ENCODE measurements around the gene CHI3L2. TPM values are rescaled to one million over a fixed set of nuclear protein-coding genes. Genes with fewer than 3 reads are reported as not detected.

CHI3L2 gene, protein sequence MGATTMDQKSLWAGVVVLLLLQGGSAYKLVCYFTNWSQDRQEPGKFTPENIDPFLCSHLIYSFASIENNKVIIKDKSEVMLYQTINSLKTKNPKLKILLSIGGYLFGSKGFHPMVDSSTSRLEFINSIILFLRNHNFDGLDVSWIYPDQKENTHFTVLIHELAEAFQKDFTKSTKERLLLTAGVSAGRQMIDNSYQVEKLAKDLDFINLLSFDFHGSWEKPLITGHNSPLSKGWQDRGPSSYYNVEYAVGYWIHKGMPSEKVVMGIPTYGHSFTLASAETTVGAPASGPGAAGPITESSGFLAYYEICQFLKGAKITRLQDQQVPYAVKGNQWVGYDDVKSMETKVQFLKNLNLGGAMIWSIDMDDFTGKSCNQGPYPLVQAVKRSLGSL
- total RNA-seq (10 to 100 TPM in 6 of 7 donors, 1 to 10 TPM in 1; 6.0 to 58.3 (median 25.6) TPM), polyA plus RNA-seq (100 to 1,000 TPM in 1 of 3 donors, 10 to 100 TPM in 2; 40.1 to 159 (median 59.2) TPM)
- long read RNA-seq, donor 1, partial matches to known transcripts: 0 of 4 reads
- long read RNA-seq, donor 1, other reads (novel, unspliced or antisense): 0 of 4 reads
- long read RNA-seq, donor 2, partial matches to known transcripts: 0 of 2 reads
- long read RNA-seq, donor 2, other reads (novel, unspliced or antisense): 0 of 2 reads

DNA sequence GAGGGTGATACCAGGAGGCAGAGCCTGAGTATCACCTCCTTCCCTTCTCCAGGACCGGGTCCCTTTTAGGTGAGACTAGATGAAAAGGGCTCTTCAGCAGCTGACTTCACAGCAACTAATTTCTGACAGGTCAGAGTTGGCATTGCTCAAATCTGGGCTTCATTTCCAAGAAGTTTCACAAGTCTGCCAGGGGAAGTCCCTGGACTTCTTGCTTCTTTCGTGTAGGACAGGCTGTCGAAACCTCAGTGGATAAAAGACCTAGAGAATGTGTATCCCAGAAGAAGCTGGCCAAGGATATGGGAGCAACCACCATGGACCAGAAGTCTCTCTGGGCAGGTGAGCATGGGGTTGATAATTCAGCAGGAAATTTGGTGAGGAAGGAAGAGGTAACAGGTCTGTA, at the start of gene CHI3L2:
Gene CHI3L2 (plus strand): TSS at position 280 of the 400 bp plus-strand sequence. CDS start 17 bp downstream, at position 297.
- H3K27ac ChIP-seq: peak within 1 kb of the TSS in 6 of 8 donors; percentile 30 to 81 (median 66)
- no peaks in the 10 kb centered on the region for H3K36me3 ChIP-seq
- H3K4me3 ChIP-seq: no peak within 1 kb of the TSS
- no peak for DNase-seq
- no peaks in the 10 kb centered on the region for H3K9me3 ChIP-seq
- intact Hi-C loops (cut with DNase I; ENCODE audit: low total_unique reads): loop anchor here (5.0 to 10.0 kb wide), 2 partner anchors 107 to 170 kb away; no protein-coding TSS in a partner anchor
- TF ChIP-seq POLR2AphosphoS5 (IDR thresholded peaks at IDR 0.05): no peak
- TF ChIP-seq POLR2A (IDR thresholded peaks at IDR 0.05): no peak
- TF ChIP-seq, protein P1, sequence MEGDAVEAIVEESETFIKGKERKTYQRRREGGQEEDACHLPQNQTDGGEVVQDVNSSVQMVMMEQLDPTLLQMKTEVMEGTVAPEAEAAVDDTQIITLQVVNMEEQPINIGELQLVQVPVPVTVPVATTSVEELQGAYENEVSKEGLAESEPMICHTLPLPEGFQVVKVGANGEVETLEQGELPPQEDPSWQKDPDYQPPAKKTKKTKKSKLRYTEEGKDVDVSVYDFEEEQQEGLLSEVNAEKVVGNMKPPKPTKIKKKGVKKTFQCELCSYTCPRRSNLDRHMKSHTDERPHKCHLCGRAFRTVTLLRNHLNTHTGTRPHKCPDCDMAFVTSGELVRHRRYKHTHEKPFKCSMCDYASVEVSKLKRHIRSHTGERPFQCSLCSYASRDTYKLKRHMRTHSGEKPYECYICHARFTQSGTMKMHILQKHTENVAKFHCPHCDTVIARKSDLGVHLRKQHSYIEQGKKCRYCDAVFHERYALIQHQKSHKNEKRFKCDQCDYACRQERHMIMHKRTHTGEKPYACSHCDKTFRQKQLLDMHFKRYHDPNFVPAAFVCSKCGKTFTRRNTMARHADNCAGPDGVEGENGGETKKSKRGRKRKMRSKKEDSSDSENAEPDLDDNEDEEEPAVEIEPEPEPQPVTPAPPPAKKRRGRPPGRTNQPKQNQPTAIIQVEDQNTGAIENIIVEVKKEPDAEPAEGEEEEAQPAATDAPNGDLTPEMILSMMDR (IDR thresholded peaks at IDR 0.05 in 8 of 11, conservative IDR thresholded peaks at IDR 0.05 in 3 of 11): no peak
- WGBS, 5 donors: 51 to 67% (median 55%) methylated on average over 3 of the region's 3 CpGs
- peaks cover 15 to 96% (median 46%) of the 10 kb centered on the region in 6 donors for H3K4me1 ChIP-seq
- H3K27me3 ChIP-seq (replicated peaks in 1 of 7): no peaks in the 10 kb centered on the region

DNA sequence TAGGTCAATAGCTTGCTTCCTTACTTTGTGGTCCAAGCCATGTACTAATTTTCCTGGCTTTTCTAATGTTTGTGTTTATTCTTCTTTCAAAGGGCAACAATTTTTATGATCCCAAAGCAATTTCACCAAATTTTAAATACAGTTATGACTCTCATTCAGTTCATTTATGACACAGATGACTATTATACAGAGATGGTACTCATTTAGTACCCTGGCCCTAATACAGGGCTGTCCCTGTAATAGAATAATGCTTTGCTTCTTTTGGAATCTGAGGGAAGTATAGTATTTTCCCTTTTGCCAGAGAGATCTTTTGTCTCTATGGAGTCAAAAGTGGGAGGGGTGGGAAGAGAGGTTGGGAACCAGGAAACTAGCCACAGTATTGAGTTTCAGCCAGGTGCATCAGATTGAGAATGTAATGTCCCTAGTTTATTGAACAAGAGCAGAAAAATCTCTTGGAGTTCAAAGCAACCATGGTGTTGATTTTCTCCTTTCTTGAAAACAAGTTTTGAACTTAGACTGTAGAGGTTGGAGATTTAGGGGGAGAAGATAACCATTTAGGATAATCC, 47.5 kb upstream of the CHI3L2 start:
- no peak for DNase-seq
- H3K36me3 ChIP-seq: peaks cover 0 to 98% (median 57%) of the 10 kb centered on the region in 6 donors
- peaks cover 5 to 65% (median 25%) of the 10 kb centered on the region in 6 donors for H3K4me1 ChIP-seq
- H3K9me3 ChIP-seq: no peaks in the 10 kb centered on the region
- intact Hi-C loops (cut with DNase I; ENCODE audit: low total_unique reads): no loop called here
- peak overlapping the region in 2 of 8 donors; percentile 1 to 50 for H3K27ac ChIP-seq
- TF ChIP-seq POLR2A (IDR thresholded peaks at IDR 0.05) (no peak), POLR2AphosphoS5 (IDR thresholded peaks at IDR 0.05) (no peak)
- TF ChIP-seq, protein P1 (IDR thresholded peaks at IDR 0.05 in 8 of 11, conservative IDR thresholded peaks at IDR 0.05 in 3 of 11): no peak
- H3K27me3 ChIP-seq (replicated peaks in 1 of 7): no peaks in the 10 kb centered on the region
- H3K4me3 ChIP-seq: no peak overlapping the region

DNA sequence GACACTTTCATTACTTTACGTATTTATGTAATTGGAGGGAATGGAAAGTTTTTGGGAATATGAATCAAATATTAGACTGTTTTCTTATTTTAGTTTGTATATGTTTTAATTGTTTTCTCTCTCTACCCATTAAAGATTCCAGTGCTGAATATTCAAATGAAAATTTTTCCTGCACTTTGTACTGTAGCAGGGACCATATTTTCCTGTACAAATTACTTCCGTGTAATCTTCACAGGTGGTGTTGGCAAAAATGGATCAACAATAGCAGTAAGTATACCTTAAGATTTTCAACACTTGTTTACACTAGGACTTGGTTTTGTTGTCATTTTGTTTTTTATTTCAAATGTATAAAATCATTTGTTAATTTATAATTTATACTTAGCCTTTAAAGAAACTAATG, 45.5 kb upstream of the CHI3L2 start:
- H3K4me3 ChIP-seq: no peak overlapping the region
- TF ChIP-seq POLR2A (IDR thresholded peaks at IDR 0.05) (no peak), POLR2AphosphoS5 (IDR thresholded peaks at IDR 0.05) (no peak)
- TF ChIP-seq, protein P1 (IDR thresholded peaks at IDR 0.05 in 8 of 11, conservative IDR thresholded peaks at IDR 0.05 in 3 of 11): no peak
- intact Hi-C loops (cut with DNase I; ENCODE audit: low total_unique reads): no loop called here
- 95 to 98% (median 96%) methylated on average over 2 of the region's 2 CpGs for WGBS, 5 donors
- H3K4me1 ChIP-seq: peaks cover 5 to 66% (median 36%) of the 10 kb centered on the region in 6 donors
- no peaks in the 10 kb centered on the region for H3K9me3 ChIP-seq
- no peaks in the 10 kb centered on the region for H3K27me3 ChIP-seq (replicated peaks in 1 of 7)
- no peak for DNase-seq
- no peak overlapping the region for H3K27ac ChIP-seq
- H3K36me3 ChIP-seq: peaks cover 2 to 98% (median 62%) of the 10 kb centered on the region in 6 donors

Data from spleen (tissue), 13 donors.